Stimulated activated CD8-positive, alpha-beta memory T cell treated with anti-CD3 and anti-CD28 coated beads, Interleukin-12 subunit alpha, Interleukin-12 subunit beta, amount 100 ng/mL, for 4 hours (primary cell): ENCODE results near the gene ATM.
"Not testable (repeated sequence)": the region's sequence is repeated elsewhere in the genome, so short reads cannot be mapped to it uniquely, and the experiment has no call there.

ENCODE experiments used
- DNase-seq: peaks from one replicate; pipeline ENCODE4 v3.0.0-alpha.2; 2020; ENCODE audit warnings: low read depth

The ATM gene

DNA sequence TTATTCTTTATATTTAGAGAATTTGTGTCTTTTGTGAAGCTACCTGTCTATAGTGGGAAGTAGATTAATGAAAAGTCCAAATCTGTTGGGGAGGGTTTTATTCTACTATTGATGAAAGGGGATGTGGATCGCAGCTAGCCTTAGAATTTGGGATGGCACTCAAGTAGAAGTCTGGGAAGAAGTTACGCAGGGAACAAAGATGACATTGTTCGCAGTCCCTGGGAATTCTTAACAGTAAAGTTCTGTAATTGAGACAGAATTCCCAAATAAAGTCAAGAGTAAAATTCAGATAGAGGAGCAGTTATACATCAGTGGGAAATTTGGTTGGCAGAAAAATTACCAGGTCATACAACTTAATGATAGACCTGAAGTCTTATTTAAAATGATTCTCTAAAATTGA, 64.1 kb downstream of the ATM start:
- DNase-seq = no peak

DNA sequence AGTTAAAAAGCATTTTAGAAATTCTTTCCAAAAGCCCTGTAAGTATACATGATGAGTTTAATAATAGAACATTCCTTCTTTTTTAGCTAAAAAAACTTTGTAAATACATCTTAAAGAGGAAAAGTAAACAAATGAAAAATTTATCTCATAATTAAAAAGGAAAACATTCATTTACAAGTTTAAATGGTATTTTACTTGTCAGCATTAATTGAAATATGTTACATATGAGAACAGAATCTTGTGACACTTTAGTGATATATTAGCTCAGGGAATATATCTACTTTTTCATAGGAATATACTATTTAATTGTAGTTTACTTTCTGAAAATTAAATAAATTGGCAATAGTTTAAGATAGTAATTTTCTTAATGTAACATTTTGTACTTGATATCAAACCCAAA, 66.2 kb downstream of the ATM start:
- DNase-seq = not testable (repeated sequence)

DNA sequence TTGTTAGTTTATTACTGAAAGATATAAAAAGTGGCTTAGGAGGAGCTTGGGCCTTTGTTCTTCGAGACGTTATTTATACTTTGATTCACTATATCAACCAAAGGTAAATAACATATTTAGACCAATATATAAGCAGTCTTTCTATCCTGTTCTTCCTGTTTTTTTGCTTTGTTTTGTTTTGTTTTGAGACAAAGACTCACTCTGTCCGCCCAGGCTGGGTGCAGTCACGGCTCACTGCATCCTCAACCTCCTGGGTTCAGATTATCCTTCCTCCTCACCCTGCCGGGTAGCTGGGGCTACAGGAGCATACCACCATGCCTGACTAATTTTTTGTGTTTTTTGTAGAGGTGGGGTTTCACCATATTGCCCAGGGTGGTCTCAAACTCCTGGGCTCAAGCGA, 66.8 kb downstream of the ATM start:
- DNase-seq = no peak

DNA sequence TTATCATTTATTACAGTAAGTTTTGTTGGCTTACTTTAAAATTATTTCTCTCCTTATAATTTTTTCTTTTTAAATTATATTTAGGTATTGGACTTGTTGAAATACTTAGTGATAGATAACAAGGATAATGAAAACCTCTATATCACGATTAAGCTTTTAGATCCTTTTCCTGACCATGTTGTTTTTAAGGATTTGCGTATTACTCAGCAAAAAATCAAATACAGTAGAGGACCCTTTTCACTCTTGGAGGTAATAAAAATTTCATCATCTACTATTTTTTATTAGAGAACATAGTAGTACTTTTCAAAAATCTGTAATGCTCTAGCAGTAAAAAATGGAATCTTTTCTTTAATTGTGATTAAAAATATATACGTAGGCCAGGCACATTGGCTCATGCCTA, 70.4 kb downstream of the ATM start:
- DNase-seq = no peak

DNA sequence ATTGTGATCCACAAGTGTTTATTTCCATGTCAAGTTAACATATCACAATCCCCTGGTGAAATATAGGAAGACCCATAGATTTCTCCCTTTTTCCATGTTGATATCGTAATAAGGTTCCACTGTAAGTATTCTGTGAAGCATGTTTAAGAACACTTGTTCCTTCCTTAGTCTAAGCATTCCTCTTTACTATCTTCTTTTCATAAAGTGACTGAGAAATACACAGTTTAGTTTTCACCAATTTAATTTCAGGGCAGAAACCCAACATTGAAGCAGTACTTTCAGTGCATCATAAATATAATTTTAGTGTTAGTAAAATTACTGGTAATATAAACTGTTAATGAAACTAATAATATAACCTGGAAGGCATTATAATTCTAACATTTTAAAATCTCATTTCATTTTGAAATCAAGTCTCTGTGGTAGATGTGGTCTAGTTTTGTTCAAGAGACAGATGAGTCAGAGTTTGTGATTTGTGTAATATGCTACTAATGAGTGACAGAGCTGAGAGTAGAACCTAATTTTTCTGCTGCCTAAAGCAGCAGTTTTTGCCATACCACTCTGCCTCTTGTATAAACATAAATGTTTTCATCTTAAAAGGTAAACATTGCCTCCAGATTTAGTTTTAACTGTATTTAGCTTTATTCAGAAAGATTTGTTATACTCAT, 79.4 kb downstream of the ATM start:
- no peak for DNase-seq

DNA sequence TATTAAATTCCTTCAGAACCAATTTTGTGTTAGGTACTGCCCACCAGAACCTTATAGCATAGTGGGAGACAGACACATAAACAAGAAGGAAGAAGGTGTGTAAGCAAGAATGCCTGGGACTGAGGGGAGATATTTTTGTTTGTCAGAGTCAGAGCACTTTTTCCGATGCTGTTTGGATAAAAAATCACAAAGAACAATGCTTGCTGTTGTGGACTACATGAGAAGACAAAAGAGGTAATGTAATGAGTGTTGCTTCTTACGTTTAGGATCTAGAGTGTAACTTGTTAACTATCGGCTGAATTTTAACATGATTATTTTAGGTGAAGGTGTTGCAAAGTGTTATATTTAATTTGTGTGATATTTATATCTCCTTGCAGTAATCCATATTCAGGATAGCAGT, 84.9 kb downstream of the ATM start:
- no peak for DNase-seq

DNA sequence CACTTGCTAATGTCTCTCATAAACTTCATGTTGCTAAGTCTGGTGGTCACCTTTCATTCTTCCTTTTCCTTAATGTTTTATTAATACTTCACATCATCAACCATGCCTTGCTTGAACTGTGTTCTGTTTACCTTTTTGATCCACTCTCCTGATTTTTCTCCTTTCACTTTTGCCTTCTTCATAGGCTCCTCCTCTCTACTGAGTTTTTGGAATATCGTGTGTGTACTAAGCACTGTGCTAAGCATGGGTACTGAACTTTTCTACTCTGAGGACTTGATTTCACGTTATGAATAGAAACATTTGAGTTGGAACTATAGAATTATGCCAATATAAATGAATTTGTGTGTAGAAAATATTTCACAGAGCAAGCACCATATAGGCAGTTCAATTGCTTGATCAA, 90.6 kb downstream of the ATM start:
- DNase-seq = no peak

DNA sequence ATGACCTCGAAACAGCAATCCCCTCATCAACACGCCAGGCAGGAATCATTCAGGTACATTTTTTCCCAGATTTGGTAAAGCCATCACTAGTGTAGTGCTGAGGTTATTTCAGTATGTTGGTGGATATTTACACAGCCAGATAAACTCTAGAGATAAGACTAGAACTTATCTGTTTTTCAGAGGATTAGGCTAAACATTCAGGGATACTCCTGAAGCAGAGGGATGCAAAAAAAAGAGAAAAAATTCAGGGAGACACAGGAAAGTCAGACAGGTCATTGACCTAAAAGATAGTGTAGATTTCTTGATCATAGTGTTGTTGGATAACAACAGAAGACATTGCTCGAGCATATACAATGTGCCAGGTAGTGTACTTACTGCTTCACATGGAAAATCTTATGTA, 93.2 kb downstream of the ATM start:
- no peak for DNase-seq

DNA sequence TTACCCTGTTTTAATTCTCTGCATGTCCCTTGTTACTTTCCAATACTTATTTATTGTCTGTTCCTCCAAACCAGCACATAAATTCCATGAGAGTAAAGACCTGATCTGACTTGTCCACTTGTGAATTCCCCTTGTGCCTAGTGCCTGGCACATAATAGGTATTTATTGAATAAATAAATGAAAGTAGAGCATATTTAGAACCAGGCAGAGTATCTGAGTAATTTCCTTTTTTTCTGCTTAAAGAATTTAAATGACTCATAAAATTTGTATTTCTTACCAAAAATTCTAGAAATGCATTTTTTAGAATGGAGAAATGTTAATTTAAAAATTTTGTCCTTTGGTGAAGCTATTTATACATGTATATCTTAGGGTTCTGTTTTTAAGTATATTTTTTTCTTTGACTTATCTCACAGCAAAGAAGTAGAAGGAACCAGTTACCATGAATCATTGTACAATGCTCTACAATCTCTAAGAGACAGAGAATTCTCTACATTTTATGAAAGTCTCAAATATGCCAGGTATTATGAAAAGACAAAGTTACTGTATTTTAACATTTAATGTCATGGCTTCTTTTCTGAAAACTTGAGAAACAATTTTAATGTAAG, 96.8 kb downstream of the ATM start:
- no peak for DNase-seq

DNA sequence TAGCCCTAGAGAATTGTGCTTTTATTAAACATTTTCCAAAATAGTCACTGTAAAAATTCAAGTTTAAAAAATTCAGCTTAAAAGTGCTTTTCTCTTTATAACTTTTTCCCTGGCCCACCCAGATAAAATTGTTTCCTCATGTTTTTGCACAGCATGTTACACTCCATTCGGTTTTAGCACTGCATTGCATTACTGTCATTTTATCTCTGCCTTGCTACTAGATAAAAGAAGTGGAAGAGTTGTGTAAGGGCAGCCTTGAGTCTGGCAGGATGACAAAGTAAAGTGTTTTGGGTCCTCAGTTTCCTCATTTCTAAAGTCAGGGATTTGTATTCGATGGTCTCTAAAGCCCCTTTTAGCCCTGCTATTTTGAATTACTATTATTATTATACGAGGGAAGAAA, 99.8 kb downstream of the ATM start:
- DNase-seq = no peak

DNA sequence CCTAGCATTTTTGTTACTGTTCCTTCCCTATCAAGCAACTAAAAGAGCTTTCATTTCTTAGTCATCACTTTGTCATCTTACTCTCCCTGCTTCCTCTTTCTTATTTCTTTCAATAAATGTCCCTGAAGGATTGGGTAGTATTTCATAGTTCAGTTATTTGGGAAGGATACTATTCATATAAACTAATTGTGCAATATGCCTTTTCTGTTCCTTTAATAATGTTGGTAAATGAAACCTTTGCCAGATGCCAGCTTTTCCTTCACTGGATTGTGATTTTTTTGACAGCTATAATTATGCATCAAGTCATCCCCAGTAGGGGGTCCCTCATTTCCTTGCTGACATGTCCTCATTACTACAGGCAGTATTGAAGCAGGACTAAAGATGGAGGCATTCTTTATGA, 101.7 kb downstream of the ATM start:
- no peak for DNase-seq

DNA sequence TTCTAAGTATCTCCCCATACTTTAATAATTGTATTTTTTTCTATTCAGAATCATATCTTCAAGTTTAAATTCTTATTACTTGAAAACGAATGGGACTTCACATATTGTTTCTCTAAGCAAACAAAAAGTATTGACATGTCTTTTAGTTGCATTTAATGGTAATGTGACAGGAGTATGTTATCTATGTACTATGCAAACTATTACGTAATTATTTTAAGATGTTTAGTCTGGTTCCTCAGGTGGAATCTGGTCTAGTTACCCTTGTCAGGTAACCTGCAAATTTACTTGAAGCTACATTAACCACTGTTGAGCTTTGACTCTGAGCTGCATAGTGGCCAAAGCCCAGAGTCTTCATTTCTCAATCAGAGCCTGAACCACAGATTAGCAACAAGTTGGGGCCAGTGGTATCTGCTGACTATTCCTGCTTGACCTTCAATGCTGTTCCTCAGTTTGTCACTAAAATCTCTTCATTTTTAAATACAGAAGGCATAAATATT, 110.6 kb downstream of the ATM start:
- DNase-seq = no peak

DNA sequence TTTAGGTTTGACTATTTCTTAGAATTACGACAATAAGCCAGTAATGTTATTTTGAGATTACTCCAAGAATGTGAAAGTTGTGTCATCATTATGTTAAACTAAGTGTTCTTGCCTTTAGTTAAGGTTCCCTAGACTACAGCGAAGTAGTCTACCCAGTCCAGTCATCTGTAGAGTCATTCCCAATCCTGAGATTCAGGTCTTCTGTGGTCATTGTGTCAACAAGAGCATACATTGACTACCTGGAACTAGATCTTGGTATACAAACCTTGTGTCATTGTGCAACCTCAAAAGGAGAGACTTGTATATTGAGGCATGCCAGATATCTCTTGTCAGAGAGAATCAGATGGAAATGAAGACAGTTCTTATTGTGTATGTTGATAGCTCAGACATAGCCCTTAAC, 115.9 kb downstream of the ATM start:
- DNase-seq = no peak

DNA sequence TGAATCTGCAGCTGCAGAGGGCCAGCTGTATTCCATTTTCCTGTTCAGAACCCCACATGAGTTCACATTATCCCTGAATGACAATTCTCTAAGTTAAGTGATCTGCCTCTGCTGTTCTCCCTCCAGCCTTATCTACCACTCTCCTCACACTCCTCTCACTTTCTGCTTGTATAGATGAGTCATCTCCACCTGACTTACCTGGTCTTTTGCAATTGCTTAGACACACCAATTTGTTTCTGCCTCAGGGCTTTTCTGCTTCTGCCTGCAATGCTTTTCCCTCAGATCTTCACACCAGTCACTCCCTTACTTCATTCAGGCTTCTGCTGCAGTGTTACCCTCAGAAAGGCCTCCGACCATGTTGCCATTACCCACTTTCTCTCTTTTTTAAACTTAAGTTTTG, 118.1 kb downstream of the ATM start:
- DNase-seq = no peak

DNA sequence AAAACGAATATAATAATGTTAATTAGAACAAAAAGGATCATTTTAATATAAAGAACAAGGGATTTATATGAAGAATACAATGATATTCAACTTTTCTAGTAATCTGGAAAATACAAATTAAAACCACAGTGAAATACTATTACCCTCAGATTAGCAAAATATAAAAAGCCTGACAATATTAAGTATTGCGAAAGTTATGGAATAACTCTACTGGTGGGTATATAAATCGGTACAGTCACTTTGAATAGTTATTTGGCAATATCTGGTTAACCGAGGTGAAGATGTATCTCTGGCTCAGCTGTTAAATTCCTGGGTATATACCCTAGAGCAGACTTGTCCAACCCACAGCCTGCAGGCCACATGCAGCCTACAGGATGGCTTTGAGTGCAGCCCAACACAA, 118.8 kb downstream of the ATM start:
- no peak for DNase-seq

DNA sequence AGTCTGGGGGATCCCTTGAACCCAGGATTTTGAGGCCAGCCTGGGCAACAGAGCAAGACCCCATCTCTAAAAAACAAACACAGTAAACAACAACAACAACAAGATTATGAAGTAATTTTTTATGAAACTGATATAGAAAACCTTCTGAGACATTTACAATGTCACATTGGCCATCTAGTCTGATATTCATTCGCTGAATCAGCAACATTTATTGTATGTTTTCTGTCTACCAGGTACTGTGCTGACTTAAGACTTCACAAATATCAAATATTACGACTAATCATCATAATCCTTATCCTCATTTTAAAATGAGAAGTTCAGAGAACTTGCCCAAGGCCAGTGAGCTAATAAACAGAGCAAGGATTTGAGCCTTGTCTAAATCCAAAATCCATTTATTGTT, 120.8 kb downstream of the ATM start:
- DNase-seq = no peak

DNA sequence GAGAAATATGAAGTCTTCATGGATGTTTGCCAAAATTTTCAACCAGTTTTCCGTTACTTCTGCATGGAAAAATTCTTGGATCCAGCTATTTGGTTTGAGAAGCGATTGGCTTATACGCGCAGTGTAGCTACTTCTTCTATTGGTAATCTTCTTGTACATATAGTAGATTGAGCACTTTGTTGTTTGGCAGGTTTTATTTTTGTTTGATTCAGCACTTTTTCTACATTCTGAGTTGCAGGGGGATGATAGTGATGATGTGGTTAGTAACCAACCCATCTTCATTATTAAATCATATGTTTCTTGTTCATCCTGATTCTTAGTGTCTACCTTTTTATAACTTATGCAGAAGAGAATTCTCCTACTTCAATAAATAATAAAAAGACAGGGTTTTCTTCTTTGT, 122.9 kb downstream of the ATM start:
- no peak for DNase-seq

DNA sequence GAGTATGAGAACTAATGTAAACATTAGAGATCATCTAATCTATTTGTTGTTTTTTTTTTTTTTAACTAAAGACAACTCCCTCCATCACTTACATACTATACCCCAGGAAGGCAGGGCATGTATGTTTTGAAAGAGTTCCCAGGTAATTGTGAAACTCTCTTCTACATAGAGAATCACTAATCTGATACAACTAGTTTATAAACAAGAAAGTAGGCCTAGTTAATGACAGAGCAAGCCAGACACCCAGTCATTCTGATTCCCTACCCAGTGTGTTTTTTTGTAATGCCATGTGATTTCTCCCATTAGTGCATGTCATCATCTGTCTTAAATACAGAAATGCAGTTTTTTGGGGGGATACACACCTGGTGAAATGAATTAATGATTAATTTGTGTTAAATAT, 123.6 kb downstream of the ATM start:
- DNase-seq = no peak

DNA sequence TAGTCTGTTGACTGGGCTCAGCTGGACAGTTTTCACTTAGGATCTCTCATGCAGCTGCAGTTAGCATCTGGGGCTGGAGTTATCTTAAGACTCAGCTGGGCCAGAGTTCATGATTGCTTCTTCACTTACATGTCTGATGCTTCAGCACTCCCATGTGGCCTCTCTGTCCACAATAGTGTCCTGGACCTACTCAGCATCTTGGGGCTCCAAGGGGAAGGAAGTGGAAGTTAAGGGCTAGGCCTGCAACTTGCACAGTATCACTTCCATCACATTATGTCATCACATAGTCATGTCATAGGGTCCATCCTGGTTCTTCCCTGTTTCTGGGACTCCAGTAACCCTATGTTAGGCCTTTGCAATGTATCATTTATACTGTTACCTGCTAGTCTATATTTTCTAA, 128.6 kb downstream of the ATM start:
- no peak for DNase-seq

DNA sequence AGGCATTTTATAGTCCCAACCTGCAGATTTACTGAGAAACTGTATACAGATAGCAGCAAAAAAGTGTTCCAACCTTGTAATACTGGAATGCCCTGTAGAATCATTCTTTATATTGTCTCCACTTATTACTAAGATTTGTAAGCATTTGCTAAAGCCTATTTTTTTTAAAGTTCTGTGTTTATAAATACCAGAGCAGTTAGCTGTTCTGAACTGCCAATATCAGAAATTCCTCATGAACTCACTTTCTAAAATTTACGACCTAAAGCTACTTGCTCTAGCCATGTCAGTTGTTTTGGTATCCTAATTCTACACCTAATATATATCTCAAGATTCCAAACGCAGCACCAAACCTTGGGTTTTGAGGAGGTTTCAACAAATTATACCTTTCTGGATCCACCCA, 141.3 kb downstream of the ATM start:
- no peak for DNase-seq

DNA sequence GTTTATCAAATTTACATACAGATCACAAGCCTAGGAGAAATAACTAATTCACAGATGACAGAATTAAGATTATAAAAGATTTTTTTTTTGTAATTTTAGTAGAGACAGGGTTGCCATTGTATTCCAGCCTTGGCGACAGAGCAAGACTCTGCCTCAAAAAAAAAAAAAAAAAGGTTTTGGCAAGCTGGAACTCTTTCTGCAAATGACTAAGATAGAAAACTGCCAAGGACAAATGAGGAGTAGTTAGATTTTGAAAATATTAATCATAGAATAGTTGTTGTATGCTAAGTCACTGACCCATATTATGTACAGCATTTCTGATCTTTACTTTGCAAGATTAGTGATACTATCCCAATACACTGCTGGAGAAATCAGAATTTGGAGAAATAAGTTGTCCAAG, 145.3 kb downstream of the ATM start:
- no peak for DNase-seq

DNA sequence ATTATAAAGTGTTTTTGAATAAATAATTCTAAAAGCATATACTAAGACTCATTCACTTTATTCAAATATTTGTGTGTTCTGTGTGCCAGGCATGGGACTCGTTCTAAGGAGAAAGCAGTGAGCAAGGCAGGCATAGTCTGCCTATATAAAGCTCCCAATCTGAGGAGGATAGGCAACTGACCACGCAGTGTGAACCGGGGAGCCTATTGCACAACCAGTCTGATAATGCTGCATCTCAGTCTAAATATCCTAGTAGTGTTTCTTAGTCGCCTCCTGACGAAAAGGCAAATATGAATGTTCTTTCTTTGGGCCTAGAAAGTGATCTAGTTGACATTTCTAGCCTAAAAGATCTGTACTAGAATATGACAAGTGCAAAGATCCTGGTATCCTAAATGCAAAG, 146.2 kb downstream of the ATM start:
- DNase-seq = no peak

DNA sequence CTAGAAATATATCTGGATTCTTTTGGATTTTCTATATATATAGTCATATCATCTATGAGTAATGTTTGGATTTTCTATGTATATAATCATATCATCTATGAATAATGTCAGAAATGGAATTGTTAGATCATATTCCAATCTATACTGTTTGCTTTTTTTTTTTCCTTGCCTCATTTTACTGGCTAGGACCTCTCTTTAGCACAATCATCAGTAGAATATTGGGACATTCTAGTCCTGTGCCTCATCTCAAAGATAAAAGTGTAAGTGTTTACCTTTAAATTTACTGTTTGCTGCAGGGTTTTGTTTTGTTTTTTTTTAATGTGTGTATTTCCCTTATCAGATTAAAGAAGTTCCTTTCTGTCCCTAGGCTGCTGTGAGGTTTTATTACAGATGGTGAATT, 147.4 kb downstream of the ATM start:
- DNase-seq = no peak

DNA sequence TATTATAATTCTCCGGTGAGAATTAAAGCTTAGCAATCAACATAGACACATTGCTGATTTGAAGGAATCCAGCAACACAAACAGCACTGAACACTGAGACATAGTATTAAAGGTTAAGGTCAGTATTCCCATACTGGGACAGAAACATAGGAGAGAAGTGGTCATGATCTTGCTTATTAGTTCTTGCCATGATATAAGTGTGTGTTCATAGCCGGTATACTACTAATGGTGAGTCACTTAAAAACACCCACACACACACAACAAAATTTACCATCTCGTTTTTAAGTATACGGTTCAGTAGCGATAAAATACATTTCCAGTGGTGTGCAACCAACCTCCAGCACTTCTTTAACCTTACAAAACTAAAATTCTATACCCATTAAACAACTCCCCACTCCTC, 148.1 kb downstream of the ATM start:
- DNase-seq = no peak
